Transverse colon (tissue), 4 donors: ENCODE data around the gene CTSL. TPM values are rescaled to one million over a fixed set of nuclear protein-coding genes. Genes with fewer than 3 reads are reported as not detected.

ENCODE experiments used
- DNase-seq: peaks from one replicate; pipeline ENCODE4 v3.0.0-alpha.2; 2019
- H3K27ac ChIP-seq, 4 donors: fragments of 200-600 bp; sonication (generic); 2 replicates each; pipeline ENCODE4 v1.5.1; 2016 to 2018; ENCODE audit warnings: inconsistent platforms in 4 of 4
- H3K27me3 ChIP-seq: fragments of 200-600 bp; sonication (generic); 2 replicates; pipeline ENCODE4 v1.5.1; 2017; ENCODE audit warnings: inconsistent platforms
- H3K36me3 ChIP-seq, 4 donors: fragments of 200-600 bp; sonication (generic); 2 replicates each; pipeline ENCODE4 v1.5.1; 2017 to 2019; ENCODE audit warnings: inconsistent platforms in 4 of 4
- H3K4me1 ChIP-seq, 4 donors: fragments of 200-600 bp; sonication (generic); 2 replicates each; pipeline ENCODE4 v1.5.1; 2017 to 2020; ENCODE audit warnings: inconsistent platforms in 4 of 4
- H3K4me3 ChIP-seq, 4 donors: fragments of 200-600 bp; sonication (generic); 1 replicate in 1 of 4; 2 replicates in 3 of 4; pipeline versions ENCODE4 v1.5.1 to v1.6.1; 2017 to 2019; ENCODE audit warnings: inconsistent platforms in 4 of 4
- H3K9me3 ChIP-seq, 2 donors: fragments of 200-600 bp; sonication (generic); 2 replicates each; pipeline ENCODE4 v1.5.1; 2017 to 2019; ENCODE audit warnings: inconsistent platforms in 2 of 2
- EP300 ChIP-seq: sonication (generic); formaldehyde crosslinking; IDR thresholded peaks from one replicate; pipeline ENCODE4 v1.6.1; 2017; ENCODE audit warnings: antibody characterized with exemption, low read depth
- POLR2A ChIP-seq: fragments of 450-650 bp; IDR thresholded peaks from one replicate; pipeline ENCODE4 v1.6.1; 2016; ENCODE audit warnings: antibody characterized with exemption, mild to moderate bottlenecking, moderate library complexity
- POLR2AphosphoS5 ChIP-seq, 3 donors: sonication (generic); formaldehyde crosslinking; IDR thresholded peaks; one replicate each; pipeline ENCODE4 v1.6.1; 2016; ENCODE audit warnings: antibody characterized with exemption in 3 of 3
- WGBS, 2 donors: methylation state at CpG; one replicate each; pipeline ENCODE4 v1.1.5; 2018; ENCODE audit warnings: low coverage in 1 of 2; 5-methylcytosine and 5-hydroxymethylcytosine counted together
- in situ Hi-C, 4 donors: fragments of 200-750 bp; cut with MboI; loops; one replicate each; pipeline versions ENCODE4 v1.15.0 to v1.15.1; 2017; ENCODE audit warnings: low sequenced_read_pairs in 3 of 4, low pct_ligation_motif_present in 1 of 4, low pct_unique_long_range_greater_than_20kb in 1 of 4
- intact Hi-C: fragments of 100-400 bp; cut with DNase I; formaldehyde crosslinking; loops from one replicate; pipeline ENCODE4 v1.15.1; 2023; ENCODE audit warnings: low total_unique reads
- total RNA-seq, 4 donors: library from RNA; depleted of rRNA; stranded (reverse); fragments of >200 nt; gene quantifications; one replicate each; pipeline ENCODE4 v1.1.0, GENCODE V29; 2016
- TF ChIP-seq, protein P1 (sequence below), 5 experiments: fragments of 200-600 bp in 3 of 5; fragments of 450-650 bp in 2 of 5; sonication (generic) in 3 of 5; IDR thresholded peaks; 1 replicate in 2 of 5; 2 replicates in 3 of 5; pipeline ENCODE4 v1.5.1; 2016 to 2017; ENCODE audit warnings: antibody characterized with exemption in 5 of 5, inconsistent platforms in 3 of 5, mild to moderate bottlenecking in 2 of 5, moderate library complexity in 1 of 5

Gene CTSL
- total RNA-seq, 4 donors from 2014 or later: 26.7 to 108 (median 66.6) TPM

DNA sequence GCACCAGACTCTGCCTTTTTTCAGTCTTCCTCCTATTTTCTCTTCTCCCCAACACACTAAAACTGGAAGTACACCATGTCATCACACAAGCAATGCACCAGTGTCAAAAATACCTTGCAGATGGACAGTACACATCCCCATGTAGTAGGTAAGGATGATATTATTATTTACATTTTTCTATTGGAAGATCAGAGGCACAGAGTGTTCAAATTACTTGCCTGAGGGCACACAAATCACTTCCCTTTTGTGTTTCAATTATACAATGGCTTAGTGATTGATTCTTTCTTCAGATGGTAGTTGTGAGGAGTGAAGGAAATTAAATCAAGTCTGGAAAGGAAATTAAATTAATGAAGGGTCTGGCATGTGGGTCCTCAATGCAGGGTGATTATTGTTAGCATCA, 39.6 kb downstream of the CTSL start:
- no peaks in the 10 kb centered on the region for H3K27me3 ChIP-seq
- intact Hi-C loops: no loop called here
- DNase-seq: no peak
- in situ Hi-C loops: no loop called here
- H3K27ac ChIP-seq: no peak overlapping the region
- H3K9me3 ChIP-seq: no peaks in the 10 kb centered on the region
- H3K4me1 ChIP-seq: no peaks in the 10 kb centered on the region
- no peaks in the 10 kb centered on the region for H3K36me3 ChIP-seq
- no peak overlapping the region for H3K4me3 ChIP-seq
- TF ChIP-seq POLR2A (no peak), POLR2AphosphoS5 (IDR thresholded peaks at IDR 0.05) (no peak), EP300 (no peak)
- TF ChIP-seq, protein P1, sequence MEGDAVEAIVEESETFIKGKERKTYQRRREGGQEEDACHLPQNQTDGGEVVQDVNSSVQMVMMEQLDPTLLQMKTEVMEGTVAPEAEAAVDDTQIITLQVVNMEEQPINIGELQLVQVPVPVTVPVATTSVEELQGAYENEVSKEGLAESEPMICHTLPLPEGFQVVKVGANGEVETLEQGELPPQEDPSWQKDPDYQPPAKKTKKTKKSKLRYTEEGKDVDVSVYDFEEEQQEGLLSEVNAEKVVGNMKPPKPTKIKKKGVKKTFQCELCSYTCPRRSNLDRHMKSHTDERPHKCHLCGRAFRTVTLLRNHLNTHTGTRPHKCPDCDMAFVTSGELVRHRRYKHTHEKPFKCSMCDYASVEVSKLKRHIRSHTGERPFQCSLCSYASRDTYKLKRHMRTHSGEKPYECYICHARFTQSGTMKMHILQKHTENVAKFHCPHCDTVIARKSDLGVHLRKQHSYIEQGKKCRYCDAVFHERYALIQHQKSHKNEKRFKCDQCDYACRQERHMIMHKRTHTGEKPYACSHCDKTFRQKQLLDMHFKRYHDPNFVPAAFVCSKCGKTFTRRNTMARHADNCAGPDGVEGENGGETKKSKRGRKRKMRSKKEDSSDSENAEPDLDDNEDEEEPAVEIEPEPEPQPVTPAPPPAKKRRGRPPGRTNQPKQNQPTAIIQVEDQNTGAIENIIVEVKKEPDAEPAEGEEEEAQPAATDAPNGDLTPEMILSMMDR (IDR thresholded peaks at IDR 0.05): no peak

DNA sequence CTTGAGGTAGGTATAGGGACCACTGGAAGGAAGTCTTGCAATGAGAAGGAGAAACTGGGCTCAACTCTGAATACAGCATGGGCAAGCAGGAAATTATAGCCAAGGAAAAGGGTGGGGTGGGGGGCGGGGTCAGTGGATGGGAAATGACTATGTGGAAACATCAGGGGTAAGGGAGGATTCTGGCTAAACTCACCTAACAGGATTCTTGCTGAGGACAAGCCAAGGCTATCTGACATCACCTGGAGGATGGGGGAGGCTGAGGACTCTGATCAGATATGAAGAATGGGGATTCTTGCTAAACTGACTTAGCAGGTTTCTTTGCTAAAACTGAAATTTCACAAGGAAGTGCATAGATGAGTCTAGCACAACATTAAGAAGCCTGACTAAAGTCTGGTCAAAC, 40.8 kb downstream of the CTSL start:
- no peaks in the 10 kb centered on the region for H3K36me3 ChIP-seq
- H3K9me3 ChIP-seq: no peaks in the 10 kb centered on the region
- TF ChIP-seq, protein P1 (IDR thresholded peaks at IDR 0.05): no peak
- TF ChIP-seq POLR2A (no peak), POLR2AphosphoS5 (IDR thresholded peaks at IDR 0.05) (no peak), EP300 (no peak)
- H3K27me3 ChIP-seq: peaks cover 10% of the 10 kb centered on the region
- H3K4me1 ChIP-seq: no peaks in the 10 kb centered on the region
- no peak overlapping the region for H3K4me3 ChIP-seq
- H3K27ac ChIP-seq: no peak overlapping the region
- WGBS, 2 donors: 50 to 53% methylated on average over 1 of the region's 1 CpG
- intact Hi-C loops: no loop called here
- no peak for DNase-seq
- in situ Hi-C loops: no loop called here

DNA sequence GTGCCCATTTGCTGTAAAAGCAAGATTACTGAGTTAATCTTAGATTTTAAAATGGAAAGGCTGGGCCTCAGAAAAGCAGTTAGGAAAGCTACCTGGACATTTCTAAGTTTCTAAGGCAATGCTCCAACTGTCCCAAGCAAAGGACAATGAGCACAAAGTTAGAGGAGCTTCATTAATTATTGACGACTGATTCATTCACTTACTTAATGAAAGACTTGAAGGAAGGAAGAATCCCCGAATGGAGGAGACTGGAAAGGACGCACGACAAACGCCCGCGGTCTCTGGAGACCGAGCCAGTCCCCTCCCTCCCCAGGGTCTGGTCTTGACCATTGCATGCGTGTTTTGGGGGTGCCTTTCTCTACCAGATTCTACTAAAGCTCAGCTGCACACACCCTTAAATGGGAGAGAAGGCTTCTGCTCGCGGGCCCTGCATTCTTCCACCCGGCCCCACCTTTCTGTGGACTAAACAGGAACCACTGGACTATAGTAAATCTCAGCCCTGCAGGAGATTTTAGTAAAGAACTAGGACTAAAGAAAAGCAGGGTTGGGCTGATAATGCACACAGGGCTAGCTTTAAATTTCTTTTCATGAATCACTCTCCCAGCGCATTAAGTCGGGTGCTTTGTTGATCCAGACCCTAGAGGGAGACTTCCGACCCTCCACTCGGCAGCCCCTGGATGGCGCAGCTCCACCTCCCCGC, 44.8 kb downstream of the CTSL start:
- H3K4me1 ChIP-seq: no peaks in the 10 kb centered on the region
- H3K36me3 ChIP-seq: no peaks in the 10 kb centered on the region
- intact Hi-C loops (no loop called here), in situ Hi-C loops (no loop called here)
- TF ChIP-seq POLR2A: no peak
- TF ChIP-seq POLR2AphosphoS5 (IDR thresholded peaks at IDR 0.05): no peak
- TF ChIP-seq EP300: no peak
- TF ChIP-seq, protein P1 (IDR thresholded peaks at IDR 0.05): no peak
- H3K27me3 ChIP-seq: peaks cover 11% of the 10 kb centered on the region
- H3K9me3 ChIP-seq: no peaks in the 10 kb centered on the region
- no peak overlapping the region for H3K4me3 ChIP-seq
- no peak overlapping the region for H3K27ac ChIP-seq
- no peak for DNase-seq
- WGBS, 2 donors: 69 to 76% methylated on average over 8 to 18 of the region's 18 CpGs

DNA sequence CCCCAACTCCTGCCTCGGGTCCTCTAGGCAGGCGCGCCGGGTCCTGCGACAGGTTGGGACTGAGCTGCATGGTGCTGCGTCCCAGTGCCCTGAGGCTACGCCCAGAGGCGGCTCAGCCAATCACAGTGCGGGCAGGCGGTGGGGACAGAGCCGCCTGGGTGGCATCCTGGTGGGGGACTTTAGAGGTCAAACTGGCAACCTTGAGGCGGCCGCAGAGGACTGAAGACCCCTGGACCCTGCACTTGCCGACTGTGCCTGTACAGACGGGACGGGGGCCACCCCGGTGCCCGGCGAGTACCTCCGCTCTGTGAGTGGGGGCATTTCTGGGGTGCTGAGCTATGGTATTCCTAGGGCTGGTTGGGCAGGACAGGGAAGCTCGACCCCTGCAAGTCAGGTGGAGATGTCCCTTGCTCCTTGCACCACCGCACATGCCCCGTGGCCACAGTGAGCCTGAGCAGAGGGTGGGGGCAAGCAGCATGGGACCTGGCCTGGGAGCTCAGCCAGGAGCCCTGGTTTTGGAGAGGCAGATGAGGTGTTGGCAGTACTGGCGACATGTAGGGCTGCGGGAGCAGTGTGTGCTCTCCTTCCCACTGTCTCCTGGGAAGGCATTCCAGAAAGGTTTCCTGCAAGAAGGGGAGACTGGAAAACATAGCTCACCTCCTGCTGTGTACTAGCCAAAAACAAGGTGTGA, 45.5 kb downstream of the CTSL start:
- no peak for DNase-seq
- in situ Hi-C loops: no loop called here

More for the DNA sequence above, 45.5 kb downstream of the CTSL start:
- Histone ChIP-seq H3K4me1 (no peaks in the 10 kb centered on the region), H3K9me3 (no peaks in the 10 kb centered on the region), H3K27me3 (peaks cover 11% of the 10 kb centered on the region), H3K27ac (no peak overlapping the region), H3K4me3 (no peak overlapping the region), H3K36me3 (no peaks in the 10 kb centered on the region)
- TF ChIP-seq POLR2AphosphoS5 (IDR thresholded peaks at IDR 0.05): no peak
- no peak for TF ChIP-seq POLR2A
- no peak for TF ChIP-seq EP300
- TF ChIP-seq, protein P1 (IDR thresholded peaks at IDR 0.05): no peak
- intact Hi-C loops: no loop called here
- 68% methylated on average over 16 of the region's 25 CpGs; no CpG with 5 or more reads in 1 of the 2 donors for WGBS, 2 donors
